Small intestine (tissue), 7 donors: ENCODE measurements around the gene WDTC1. TPM values are rescaled to one million over a fixed set of nuclear protein-coding genes. Genes with fewer than 3 reads are reported as not detected.

Experiments
- DNase-seq, 2 donors: peaks; one replicate each; pipeline versions ENCODE4 v3.0.0 to v3.0.0-alpha.2; 2013
- FAIRE-seq: peaks from 2 replicates; lab custom pipeline; 2012; peaks lifted over from hg19 to GRCh38; lab: Jason Lieb, UNC
- H3K27ac ChIP-seq, 3 donors: one replicate each; pipeline ENCODE4 v1.5.1; 2013; ENCODE audit warnings: low read length in 2 of 3, mild to moderate bottlenecking in 2 of 3, control low read depth in 1 of 3, inconsistent platforms in 1 of 3, low read depth in 1 of 3, moderate library complexity in 1 of 3
- H3K27me3 ChIP-seq, 3 donors: one replicate each; pipeline ENCODE4 v1.6.1; 2013; ENCODE audit warnings: low read length in 3 of 3, inconsistent platforms in 1 of 3; ENCODE audit not compliant: control insufficient read depth in 3 of 3, insufficient read depth in 3 of 3
- H3K36me3 ChIP-seq, 3 donors: one replicate each; pipeline ENCODE4 v1.6.1; 2013; ENCODE audit warnings: low read length in 3 of 3, inconsistent platforms in 1 of 3, low read depth in 1 of 3, mild to moderate bottlenecking in 1 of 3, moderate library complexity in 1 of 3; ENCODE audit not compliant: control insufficient read depth in 3 of 3, insufficient read depth in 2 of 3
- H3K4me1 ChIP-seq, 3 donors: one replicate each; pipeline ENCODE4 v1.6.1; 2013; ENCODE audit warnings: low read length in 2 of 3, inconsistent platforms in 1 of 3, low read depth in 1 of 3, mild to moderate bottlenecking in 1 of 3, moderate library complexity in 1 of 3; ENCODE audit not compliant: control insufficient read depth in 3 of 3, insufficient read depth in 2 of 3
- H3K4me3 ChIP-seq, 3 donors: one replicate each; pipeline ENCODE4 v1.5.1; 2013; ENCODE audit warnings: low read length in 3 of 3, control low read depth in 1 of 3, inconsistent platforms in 1 of 3, low read depth in 1 of 3, mild to moderate bottlenecking in 1 of 3, moderate library complexity in 1 of 3
- H3K9me3 ChIP-seq, 2 donors: one replicate each; pipeline ENCODE4 v1.6.1; 2013; ENCODE audit warnings: low read depth in 1 of 2, low read length in 1 of 2; ENCODE audit not compliant: control insufficient read depth in 2 of 2, insufficient read depth in 1 of 2
- WGBS, 3 donors: extraction: QIAGEN DNeasy Blood & Tissue Kit; methylation state at CpG; one replicate each; pipeline ENCODE4 v1.1.7; 2013; 5-methylcytosine and 5-hydroxymethylcytosine counted together
- polyA plus RNA-seq, 4 donors: library from polyadenylated mRNA; stranded (reverse) in 3 of 4; unstranded in 1 of 4; fragments of 200-250 nt in 3 of 4; fragments of 120-200 nt in 1 of 4; gene quantifications; one replicate each; pipeline versions ENCODE4 v1.2.1 to v1.2.3, GENCODE V29; 2013
- donor health status: healthy with polysubstance abuse.
- donor health status: control.
- donor health status: control.
- donor health status: Bipolar disorder and iron deficiency.
- donor health status: healthy.

The WDTC1 gene
- polyA plus RNA-seq, 4 donors = 14.6 to 32.9 (median 18.0) TPM

DNA sequence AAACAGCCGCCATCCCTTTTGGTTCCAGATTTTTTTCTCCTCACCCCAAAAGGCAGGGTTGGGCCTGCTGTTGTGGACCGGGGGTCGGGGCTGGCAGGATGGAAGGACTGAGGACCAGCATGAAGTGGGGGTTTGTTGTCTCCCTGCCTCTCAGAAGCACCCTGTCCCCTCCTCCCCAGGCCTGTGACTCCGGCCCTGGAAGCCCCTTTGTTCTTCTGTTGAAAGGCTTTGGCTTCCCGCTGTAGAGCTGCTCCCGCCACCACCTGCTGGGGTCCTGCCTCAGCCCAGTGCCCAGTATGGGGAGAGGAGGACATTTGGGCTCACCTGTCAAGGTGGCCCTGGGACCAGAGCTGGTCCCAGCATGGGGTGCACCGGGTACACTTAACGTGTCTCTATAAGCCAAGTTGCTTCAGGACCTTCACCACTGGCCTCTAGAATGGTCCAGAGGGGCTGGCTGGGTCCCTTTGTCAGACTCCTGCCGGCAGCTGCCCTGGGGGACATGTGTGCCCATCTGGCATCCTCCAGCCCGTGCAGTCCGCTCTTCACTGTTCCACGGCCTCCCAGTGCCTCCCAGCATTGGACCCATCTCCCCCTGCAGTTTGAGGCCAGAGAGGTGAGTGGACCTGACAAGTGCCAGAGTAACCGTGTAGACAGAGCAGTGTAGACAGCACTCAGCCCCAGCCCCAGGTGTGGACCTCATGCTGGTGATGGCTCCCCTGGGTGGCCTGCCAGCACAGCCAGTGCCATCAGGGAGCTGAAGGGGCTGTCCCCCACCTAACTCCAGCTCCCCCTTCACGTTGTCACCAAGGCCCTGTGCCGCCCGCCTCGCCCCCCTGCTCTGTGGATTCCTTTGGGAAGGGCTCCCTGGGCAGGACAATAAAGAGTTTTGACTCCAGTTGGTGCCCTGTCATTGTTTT, 101.3 kb downstream of the WDTC1 start:
- Histone ChIP-seq H3K27me3 (no peaks in the 10 kb centered on the region), H3K9me3 (no peaks in the 10 kb centered on the region), H3K36me3 (peaks cover 3 to 77% (median 8%) of the 10 kb centered on the region in 3 donors), H3K27ac (no peak overlapping the region), H3K4me1 (no peaks in the 10 kb centered on the region), H3K4me3 (no peak overlapping the region)
- WGBS, 3 donors = 90 to 94% (median 90%) methylated on average over 17 of the region's 17 CpGs
- FAIRE-seq (no peak), DNase-seq (no peak)

DNA sequence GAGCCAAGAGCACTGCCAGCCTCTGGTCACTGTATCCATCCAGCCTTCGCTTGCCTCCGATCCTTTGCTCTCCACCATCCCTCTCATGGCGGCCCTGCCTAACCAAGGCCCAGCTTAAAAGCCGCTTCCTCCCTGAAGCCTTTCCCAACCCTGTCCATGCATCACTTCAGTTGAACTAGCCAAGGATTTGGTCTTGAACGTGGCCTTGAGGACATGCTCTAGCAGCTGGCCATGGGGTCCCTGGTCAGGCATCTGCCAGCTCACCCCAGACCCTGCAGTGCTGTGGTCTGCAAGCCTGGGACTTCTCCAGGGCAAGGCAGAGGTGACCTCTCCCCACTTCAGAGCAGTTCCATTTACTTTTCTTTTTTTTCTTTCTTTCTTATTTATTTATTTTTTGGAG, 102.3 kb downstream of the WDTC1 start:
- Histone ChIP-seq H3K36me3 (peaks cover 3 to 67% (median 8%) of the 10 kb centered on the region in 3 donors), H3K4me3 (no peak overlapping the region), H3K27me3 (no peaks in the 10 kb centered on the region), H3K27ac (no peak overlapping the region), H3K9me3 (no peaks in the 10 kb centered on the region), H3K4me1 (peaks cover 0 to 4% (median 0%) of the 10 kb centered on the region in 3 donors)
- WGBS, 3 donors = 93 to 99% (median 96%) methylated on average over 5 of the region's 5 CpGs
- DNase-seq = no peak
- FAIRE-seq = no peak

DNA sequence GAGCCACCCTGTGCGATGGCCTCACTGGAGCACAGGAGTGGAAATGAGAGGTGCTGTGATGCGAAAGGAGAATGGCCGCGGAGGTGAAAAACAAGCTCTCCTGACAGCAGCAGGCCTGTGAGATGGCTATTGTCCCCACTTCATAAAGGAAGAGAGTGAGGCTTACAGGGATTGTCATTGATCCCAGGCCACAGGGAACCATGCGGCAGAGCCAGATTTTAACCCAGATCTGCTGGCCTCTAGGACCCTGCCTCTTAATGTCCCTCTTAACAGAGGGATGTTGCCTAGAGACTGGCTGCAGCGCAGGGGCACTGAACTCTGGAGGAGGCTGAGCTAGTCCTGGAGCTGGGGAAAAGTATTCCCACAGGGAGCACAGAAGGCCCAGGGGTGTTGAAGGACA, 104.3 kb downstream of the WDTC1 start:
- Histone ChIP-seq H3K4me3 (no peak overlapping the region), H3K4me1 (peaks cover 0 to 17% (median 0%) of the 10 kb centered on the region in 3 donors), H3K27ac (no peak overlapping the region), H3K36me3 (peaks cover 3 to 49% (median 8%) of the 10 kb centered on the region in 3 donors), H3K9me3 (no peaks in the 10 kb centered on the region), H3K27me3 (no peaks in the 10 kb centered on the region)
- WGBS, 3 donors = 93 to 97% (median 94%) methylated on average over 6 of the region's 6 CpGs
- no peak for FAIRE-seq
- DNase-seq = no peak

DNA sequence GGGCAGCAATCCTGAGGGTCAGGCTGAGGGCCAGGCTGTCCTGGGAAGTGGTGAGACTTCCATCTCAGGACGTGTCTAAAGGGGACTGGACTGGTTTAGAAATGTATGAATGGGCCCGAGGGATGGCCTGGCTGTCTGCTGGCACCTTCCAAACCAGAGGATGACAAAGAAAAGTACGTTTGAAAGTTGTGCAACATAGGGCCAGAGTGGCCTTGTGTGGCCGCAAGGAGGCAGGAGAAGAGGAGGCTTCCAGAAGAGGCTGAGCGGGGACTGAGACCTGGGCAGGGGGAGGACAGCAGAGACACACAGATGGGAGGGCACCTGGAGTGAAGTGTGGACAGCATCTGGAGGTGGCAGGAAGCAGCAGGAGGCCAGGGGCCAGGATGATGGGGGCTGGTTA, 104.8 kb downstream of the WDTC1 start:
- 69 to 73% (median 70%) methylated on average over 5 of the region's 5 CpGs for WGBS, 3 donors
- H3K4me1 ChIP-seq = peaks cover 0 to 17% (median 0%) of the 10 kb centered on the region in 3 donors
- H3K36me3 ChIP-seq = peaks cover 3 to 45% (median 5%) of the 10 kb centered on the region in 3 donors
- no peaks in the 10 kb centered on the region for H3K9me3 ChIP-seq
- no peak overlapping the region for H3K27ac ChIP-seq
- no peaks in the 10 kb centered on the region for H3K27me3 ChIP-seq
- no peak overlapping the region for H3K4me3 ChIP-seq
- DNase-seq = no peak
- no peak for FAIRE-seq

DNA sequence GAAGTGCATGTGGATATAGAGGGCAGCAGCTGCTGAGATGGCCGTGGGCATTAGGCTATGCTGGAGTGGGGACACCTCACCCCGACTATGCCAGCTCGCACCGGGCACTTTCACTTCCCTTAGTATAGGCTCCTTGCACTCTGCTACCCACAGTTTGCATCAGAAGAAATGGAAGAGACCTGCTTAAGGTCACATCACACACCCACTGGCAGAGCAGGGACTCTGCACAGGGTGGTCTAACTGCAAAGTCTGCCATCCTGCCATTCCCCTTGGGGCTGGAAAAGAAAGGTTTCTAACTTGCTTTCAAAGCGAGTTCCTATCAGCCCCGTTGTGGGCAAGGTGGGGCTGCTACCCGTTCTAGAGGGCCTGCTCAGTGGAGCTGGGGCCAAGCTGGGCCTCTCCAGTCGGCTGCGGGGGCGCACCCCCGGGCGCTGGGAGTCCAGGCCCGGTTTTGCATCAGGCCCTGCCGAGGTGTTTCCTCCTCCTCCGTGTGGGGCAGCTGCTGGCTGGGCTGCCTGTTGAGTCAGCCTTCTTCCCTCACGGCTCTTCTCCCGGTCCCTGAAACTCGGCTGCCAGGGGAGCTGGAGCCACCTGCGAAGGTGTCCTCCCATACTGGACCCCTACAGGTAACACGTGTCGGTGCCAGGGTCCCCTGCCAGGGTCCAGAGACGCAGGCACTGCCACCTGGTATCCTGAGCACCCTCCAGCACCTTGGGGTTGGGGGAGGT, 107.3 kb downstream of the WDTC1 start, which contains the start of gene SYTL1:
Gene SYTL1, plus strand, starts transcription at position 498 of the 728 bp plus-strand sequence. CDS start 3,313 bp downstream, outside the sequence.
- peaks cover 0 to 26% (median under 1%) of the 10 kb centered on the region in 3 donors for H3K36me3 ChIP-seq
- peak within 1 kb of the TSS; percentile 36 to 64 (median 44) for H3K4me3 ChIP-seq
- WGBS, 3 donors = 15 to 21% (median 17%) methylated on average over 22 of the region's 22 CpGs
- no peaks in the 10 kb centered on the region for H3K9me3 ChIP-seq
- peak within 1 kb of the TSS; percentile 37 to 79 (median 44) for H3K27ac ChIP-seq
- H3K4me1 ChIP-seq = peaks cover 0 to 17% (median 0%) of the 10 kb centered on the region in 3 donors
- FAIRE-seq (no peak), DNase-seq (peak; percentile 63 to 77)
- no peaks in the 10 kb centered on the region for H3K27me3 ChIP-seq

DNA sequence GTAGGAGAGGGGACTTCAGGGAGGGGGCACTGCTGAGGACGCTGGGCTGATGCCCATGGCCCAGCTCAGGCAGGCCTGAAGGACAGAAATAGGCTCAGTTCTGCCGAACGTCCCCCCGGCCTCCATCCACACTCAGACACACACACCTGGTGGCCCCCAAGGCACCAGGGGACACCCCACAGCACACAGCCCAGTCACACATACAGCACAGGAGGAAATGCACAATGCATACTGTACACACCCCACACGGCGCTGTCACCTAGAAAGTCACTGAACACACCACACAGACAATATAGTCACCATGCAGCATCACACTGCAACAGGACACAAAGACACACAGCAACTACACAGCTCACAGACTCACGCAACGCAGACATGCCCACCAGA, 108.0 kb downstream of the WDTC1 start:
- Histone ChIP-seq H3K27ac (peak overlapping the region in 2 of 3 donors; percentile 9 to 79), H3K27me3 (no peaks in the 10 kb centered on the region), H3K4me3 (peak overlapping the region; percentile 36 to 64 (median 44)), H3K36me3 (peaks cover 0 to 20% (median 0%) of the 10 kb centered on the region in 3 donors), H3K4me1 (peaks cover 0 to 17% (median 0%) of the 10 kb centered on the region in 3 donors), H3K9me3 (no peaks in the 10 kb centered on the region)
- peak in 1 of 2 donors; percentile 14 for DNase-seq
- no peak for FAIRE-seq
- 40 to 53% (median 51%) methylated on average over 8 of the region's 8 CpGs for WGBS, 3 donors

DNA sequence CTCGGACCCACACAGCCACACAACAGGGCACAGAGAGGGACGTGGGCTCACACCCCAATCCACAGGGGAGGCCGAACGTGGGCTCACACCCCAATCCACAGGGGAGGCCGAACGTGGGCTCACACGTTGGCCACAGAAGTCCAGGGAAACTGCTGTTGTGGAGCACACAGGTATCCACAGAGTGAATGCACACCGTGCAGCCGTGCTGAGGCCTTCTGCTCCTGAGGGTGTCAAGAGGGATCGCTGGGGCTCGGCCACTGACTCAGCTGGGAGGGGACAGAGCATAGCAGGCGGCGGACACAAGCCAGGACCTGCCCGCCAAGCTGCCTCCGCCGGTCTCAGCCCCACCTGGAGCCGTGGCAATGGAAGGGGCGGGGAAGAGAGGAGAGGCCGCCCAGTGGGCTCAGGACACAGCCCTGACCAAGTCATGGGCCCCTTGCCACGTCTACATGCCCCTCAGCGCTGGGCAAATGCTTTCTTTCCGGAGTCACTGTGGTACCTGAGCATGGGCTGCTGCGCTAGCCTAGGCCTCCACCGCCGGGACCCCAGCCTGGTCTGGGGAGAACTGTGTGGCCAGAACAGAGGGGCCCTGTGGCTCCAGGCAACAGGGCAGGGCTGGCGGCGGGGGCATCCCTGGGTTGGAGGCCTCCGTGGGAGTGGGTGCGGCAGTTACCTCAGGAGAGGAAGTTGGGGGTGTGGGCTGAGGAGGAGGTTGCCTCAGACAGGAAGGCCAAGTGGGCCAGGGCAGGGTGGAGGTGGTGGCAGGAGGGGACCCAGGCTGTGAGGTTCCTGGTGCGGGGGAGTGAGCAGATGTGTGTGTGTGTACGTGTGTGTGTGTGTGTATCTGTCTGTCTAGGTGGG, 108.6 kb downstream of the WDTC1 start:
- Histone ChIP-seq H3K27ac (peak overlapping the region; percentile 37 to 64 (median 44)), H3K27me3 (no peaks in the 10 kb centered on the region), H3K4me3 (peak overlapping the region in 2 of 3 donors; percentile 36 to 44), H3K36me3 (peaks cover 0 to 20% (median 0%) of the 10 kb centered on the region in 3 donors), H3K4me1 (peaks cover 0 to 17% (median 0%) of the 10 kb centered on the region in 3 donors), H3K9me3 (no peaks in the 10 kb centered on the region)
- 46 to 64% (median 49%) methylated on average over 28 to 31 of the region's 31 CpGs for WGBS, 3 donors
- no peak for FAIRE-seq
- DNase-seq = peak; percentile 47 to 55
